ENCODE measurements around the gene LUC7L2. TPM values are rescaled to one million over a fixed set of nuclear protein-coding genes. Genes with fewer than 3 reads are reported as not detected.

Gene LUC7L2, protein sequence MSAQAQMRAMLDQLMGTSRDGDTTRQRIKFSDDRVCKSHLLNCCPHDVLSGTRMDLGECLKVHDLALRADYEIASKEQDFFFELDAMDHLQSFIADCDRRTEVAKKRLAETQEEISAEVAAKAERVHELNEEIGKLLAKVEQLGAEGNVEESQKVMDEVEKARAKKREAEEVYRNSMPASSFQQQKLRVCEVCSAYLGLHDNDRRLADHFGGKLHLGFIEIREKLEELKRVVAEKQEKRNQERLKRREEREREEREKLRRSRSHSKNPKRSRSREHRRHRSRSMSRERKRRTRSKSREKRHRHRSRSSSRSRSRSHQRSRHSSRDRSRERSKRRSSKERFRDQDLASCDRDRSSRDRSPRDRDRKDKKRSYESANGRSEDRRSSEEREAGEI
- total RNA-seq: 100 TPM

DNA sequence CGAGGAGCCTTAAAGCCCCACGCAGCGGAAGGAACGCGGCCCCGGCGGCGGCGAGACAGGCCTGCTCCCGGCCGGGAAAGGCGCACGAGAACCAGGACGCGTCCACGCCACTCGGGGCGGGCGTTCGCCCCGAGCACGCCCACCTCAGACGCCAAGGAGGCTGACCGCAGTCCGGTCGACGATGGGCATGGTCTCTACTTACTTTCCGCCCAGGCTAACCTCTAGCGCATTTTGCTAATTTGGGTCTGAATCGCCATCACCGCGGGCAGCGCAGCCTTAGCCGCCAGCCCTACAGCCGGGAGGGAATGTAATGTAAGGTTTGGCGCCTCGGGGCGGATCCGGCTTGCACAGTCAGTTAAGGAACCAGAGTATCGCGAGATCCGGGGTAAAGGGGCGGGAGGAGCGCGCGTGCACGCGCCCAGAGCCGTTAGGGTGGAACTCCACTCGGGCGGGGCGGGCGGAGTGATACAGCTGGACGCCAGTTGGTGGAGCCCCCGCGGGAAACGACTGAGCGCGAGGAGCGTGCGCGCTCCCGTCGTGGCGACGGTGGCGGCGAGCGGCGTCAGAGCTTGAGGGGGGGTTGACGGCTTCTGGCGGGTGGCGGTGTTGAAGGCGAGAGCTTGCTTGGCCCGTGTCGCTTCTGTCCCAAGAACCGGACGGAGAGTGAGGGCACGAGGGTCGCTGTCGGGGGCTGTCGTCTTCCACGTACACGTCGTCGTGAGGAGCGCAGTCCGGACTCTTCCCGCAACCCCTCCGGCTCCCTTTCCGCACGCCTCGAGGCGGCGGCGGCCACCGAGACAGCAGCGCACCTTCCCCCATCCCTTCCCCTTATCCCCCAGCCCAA is at the start of gene LUC7L2:
LUC7L2 (plus strand) TSS at position 529 of the 844 bp plus-strand sequence. CDS start 368 bp downstream, outside the sequence.

DNA sequence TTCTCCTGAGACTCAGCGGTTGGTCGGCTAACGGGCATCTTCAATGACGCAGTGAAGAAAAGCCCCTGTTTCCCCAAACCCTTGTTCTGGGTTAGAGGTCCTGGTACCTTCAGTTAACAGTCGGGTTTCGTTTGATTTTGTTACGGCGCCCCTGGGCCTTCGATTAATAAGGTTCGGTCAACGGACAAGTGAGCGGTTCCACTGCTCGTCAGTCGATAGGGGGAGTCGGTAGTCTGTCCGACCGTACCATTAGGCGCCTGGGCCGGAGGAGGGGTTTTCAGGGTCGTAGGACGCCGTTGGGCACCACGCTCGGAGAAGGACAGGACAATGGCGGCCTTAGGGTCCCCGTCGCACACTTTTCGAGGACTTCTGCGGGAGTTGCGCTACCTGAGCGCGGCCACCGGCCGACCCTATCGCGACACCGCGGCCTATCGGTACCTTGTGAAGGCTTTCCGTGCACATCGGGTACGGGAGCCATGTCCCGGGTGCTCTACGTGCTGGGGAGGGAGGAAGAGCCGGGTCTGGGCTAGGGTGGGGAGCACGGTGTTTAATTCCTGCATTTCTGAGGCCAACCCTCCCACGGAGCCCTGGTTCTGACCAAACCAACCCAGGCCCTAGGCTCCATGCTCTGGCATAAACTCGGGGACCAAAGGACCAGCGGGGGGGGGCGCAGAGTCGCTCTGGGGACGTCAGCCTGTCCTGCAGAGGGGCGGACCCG is 18.5 kb upstream of the LUC7L2 start, which contains the start of gene FMC1:
FMC1 (plus strand) TSS at position 280 of the 718 bp plus-strand sequence; CDS start at position 328, 48 bp downstream.

Other genes with a start within 250 kb of the LUC7L2 start
- gene UBN2, start 128.7 kb upstream of the LUC7L2 start, total RNA-seq: 43.9 TPM
- 8.5 TPM for gene FMC1, start 18.6 kb upstream of the LUC7L2 start, total RNA-seq
- not detected for gene KLRG2, start 123.8 kb downstream of the LUC7L2 start, total RNA-seq
- 2.8 TPM for gene CLEC2L, start 163.8 kb downstream of the LUC7L2 start, total RNA-seq